Activated T-cell treated with anti-CD3 and anti-CD28 coated beads, Interleukin-2, amount 50 U/mL, for 4 hours (primary cell): ENCODE data around the gene RPL4. TPM values are rescaled to one million over a fixed set of nuclear protein-coding genes. Genes with fewer than 3 reads are reported as not detected.
"Not testable (repeated sequence)": the region's sequence is repeated elsewhere in the genome, so short reads cannot be mapped to it uniquely, and the experiment has no call there.

ENCODE experiments used
- ATAC-seq, 2 donors: fragments of 200-7000 bp; cut with Tn5 transposase; one replicate each; pipeline ENCODE4 v1.10.0; 2021
- DNase-seq: peaks from one replicate; pipeline ENCODE4 v3.0.0-alpha.2; 2020
- H3K27me3 Mint-ChIP-seq: one replicate; pipeline ENCODE4 v1.8.0; 2021; ENCODE audit warnings: low read depth, mixed read lengths
- H3K36me3 Mint-ChIP-seq: one replicate; pipeline ENCODE4 v1.8.0; 2022; ENCODE audit warnings: mixed read lengths; ENCODE audit not compliant: insufficient read depth
- H3K4me1 Mint-ChIP-seq: one replicate; pipeline ENCODE4 v1.8.0; 2021; ENCODE audit warnings: low read depth, mixed read lengths
- H3K4me3 Mint-ChIP-seq: one replicate; pipeline ENCODE4 v1.8.0; 2021; ENCODE audit warnings: mild to moderate bottlenecking, moderate library complexity, mixed read lengths
- H3K9me3 Mint-ChIP-seq: one replicate; pipeline ENCODE4 v1.8.0; 2021; ENCODE audit warnings: mixed read lengths
- total RNA-seq, 3 donors: library from RNA; stranded (reverse); gene quantifications; one replicate each; pipeline ENCODE4 v1.2.1, GENCODE V29; 2021

The RPL4 gene
- 1,000 to 10,000 TPM; 4,816 to 5,229 (median 5,007) TPM for total RNA-seq

DNA sequence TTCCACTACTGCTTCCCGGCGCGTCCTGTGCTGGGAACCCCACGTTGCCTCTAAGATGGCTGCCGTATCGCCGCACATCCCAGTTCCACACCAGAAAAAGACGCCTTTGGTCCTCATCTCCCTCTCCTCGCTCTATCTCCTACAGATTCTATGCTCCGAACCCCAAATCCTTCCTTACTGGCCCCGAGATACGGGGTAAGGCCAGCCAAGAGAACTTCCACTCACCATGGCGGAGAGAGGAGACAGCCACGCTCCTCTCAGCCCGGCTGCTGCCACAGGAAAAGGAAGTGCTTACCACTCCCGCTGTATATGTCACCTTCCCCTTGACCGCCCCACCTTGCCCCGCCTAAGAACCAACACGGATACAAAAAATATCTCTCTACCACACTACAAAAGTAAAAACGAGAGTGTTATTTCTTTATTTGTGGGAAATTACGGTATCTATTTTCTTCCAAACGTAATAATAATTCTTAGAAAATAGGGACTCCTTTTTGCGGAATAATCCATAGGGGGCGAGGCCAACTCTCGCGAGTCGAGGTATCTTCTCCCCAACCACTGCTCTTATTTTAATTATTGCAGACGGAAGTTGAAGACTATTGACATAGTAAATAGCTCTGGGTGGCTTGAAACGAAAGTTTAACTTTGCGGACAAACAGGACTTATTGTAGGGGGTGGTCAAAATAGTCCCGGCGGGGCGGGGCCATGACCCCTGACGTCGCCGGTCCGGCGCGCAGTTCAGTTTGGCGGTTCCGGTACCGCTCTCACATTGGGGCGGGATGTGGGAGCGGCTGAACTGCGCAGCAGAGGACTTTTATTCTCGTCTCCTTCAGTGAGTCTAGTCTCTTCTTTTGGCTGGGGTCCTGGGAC lies at the start of gene RPL4, which contains the start of gene ZWILCH:
TSS of gene RPL4 (minus strand) at position 293 of the 867 bp plus-strand sequence. CDS start at position 228, 65 bp downstream.
TSS of gene ZWILCH (plus strand) at position 764 of the 867 bp plus-strand sequence. CDS start at position 777, 13 bp downstream.
- H3K36me3 Mint-ChIP-seq, result peaks cover 45% of the 10 kb centered on the region

GRCh38 chr15:66545255-66545654 lies 40.6 kb upstream of the RPL4 start:
- no peaks in the 10 kb centered on the region for H3K4me1 Mint-ChIP-seq
- ATAC-seq, result no peak
- no peaks in the 10 kb centered on the region for H3K9me3 Mint-ChIP-seq

More for the DNA sequence above, at the start of gene RPL4, which contains the start of gene ZWILCH:
- H3K9me3 Mint-ChIP-seq, result no peaks in the 10 kb centered on the region
- peaks cover 39% of the 10 kb centered on the region for H3K4me1 Mint-ChIP-seq
- H3K4me3 Mint-ChIP-seq, result peak within 1 kb of the TSS; percentile 93
- DNase-seq (peak; percentile 69), ATAC-seq (peak; percentile 86 to 88)
- H3K27me3 Mint-ChIP-seq, result no peaks in the 10 kb centered on the region

GRCh38 chr15:66542896-66543295 lies 38.2 kb upstream of the RPL4 start:
- no peak overlapping the region for H3K4me3 Mint-ChIP-seq
- H3K9me3 Mint-ChIP-seq, result no peaks in the 10 kb centered on the region
- H3K27me3 Mint-ChIP-seq, result no peaks in the 10 kb centered on the region
- no peaks in the 10 kb centered on the region for H3K4me1 Mint-ChIP-seq
- ATAC-seq (no peak), DNase-seq (no peak)
- H3K36me3 Mint-ChIP-seq, result peaks cover 30% of the 10 kb centered on the region

More at GRCh38 chr15:66545255-66545654, 40.6 kb upstream of the RPL4 start:
- H3K36me3 Mint-ChIP-seq, result peaks cover 21% of the 10 kb centered on the region
- H3K4me3 Mint-ChIP-seq, result no peak overlapping the region
- no peaks in the 10 kb centered on the region for H3K27me3 Mint-ChIP-seq
- DNase-seq, result no peak

DNA sequence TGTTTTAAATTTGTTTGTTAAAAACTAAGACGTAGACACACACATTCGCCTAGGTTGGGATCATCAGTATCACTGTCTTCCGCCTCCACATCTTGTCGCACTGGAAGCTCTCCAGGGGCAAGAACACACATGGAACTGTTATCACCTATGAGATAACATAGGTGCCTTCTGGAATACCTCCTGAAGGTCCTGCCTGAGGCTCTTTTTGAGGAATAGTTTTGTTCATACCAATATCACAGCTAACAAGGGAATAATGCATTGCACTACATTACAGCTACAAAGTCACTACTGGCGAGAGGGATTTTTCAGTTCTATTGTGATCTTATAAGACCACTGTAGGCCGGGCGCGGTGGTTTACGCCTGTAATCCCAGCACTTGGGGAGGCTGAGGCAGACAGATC lies 30.4 kb upstream of the RPL4 start:
- H3K27me3 Mint-ChIP-seq, result no peaks in the 10 kb centered on the region
- peaks cover 26% of the 10 kb centered on the region for H3K36me3 Mint-ChIP-seq
- no peak for DNase-seq
- ATAC-seq, result no peak
- H3K4me3 Mint-ChIP-seq, result no peak overlapping the region
- no peaks in the 10 kb centered on the region for H3K9me3 Mint-ChIP-seq
- no peaks in the 10 kb centered on the region for H3K4me1 Mint-ChIP-seq

DNA sequence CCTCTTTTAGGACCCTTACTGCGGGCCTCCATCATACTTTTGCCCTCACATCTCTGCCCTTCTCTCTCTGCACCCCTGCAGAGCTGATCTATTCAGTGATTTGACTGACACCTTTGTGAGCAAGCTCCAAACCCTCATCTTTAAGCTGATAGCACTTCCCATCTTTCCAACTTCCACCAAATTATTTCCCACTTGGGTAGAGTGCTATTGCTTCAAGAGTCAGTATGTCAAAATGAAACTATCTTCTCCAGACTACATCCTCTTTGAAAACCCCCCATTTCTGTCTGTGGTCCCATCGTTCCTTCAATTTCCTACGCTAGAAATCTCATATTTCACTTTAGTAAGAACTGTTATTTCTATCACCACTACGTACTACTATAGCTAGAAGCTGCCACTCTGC lies 20.2 kb upstream of the RPL4 start:
- ATAC-seq (no peak), DNase-seq (no peak)
- H3K9me3 Mint-ChIP-seq, result no peaks in the 10 kb centered on the region
- H3K4me1 Mint-ChIP-seq, result no peaks in the 10 kb centered on the region
- no peaks in the 10 kb centered on the region for H3K27me3 Mint-ChIP-seq
- no peak overlapping the region for H3K4me3 Mint-ChIP-seq
- H3K36me3 Mint-ChIP-seq, result peaks cover 45% of the 10 kb centered on the region

- no peak overlapping the region for H3K4me3 Mint-ChIP-seq
Observed at GRCh38 chr15:66523926-66524325, 19.3 kb upstream of the RPL4 start.

GRCh38 chr15:66515901-66516322 lies 11.3 kb upstream of the RPL4 start:
- no peak overlapping the region for H3K4me3 Mint-ChIP-seq
- H3K4me1 Mint-ChIP-seq, result no peaks in the 10 kb centered on the region
- DNase-seq (no peak), ATAC-seq (no peak)
- peaks cover 18% of the 10 kb centered on the region for H3K36me3 Mint-ChIP-seq
- no peaks in the 10 kb centered on the region for H3K9me3 Mint-ChIP-seq
- no peaks in the 10 kb centered on the region for H3K27me3 Mint-ChIP-seq

More at GRCh38 chr15:66523926-66524325, 19.3 kb upstream of the RPL4 start:
- peaks cover 39% of the 10 kb centered on the region for H3K36me3 Mint-ChIP-seq
- H3K27me3 Mint-ChIP-seq, result no peaks in the 10 kb centered on the region
- DNase-seq (no peak), ATAC-seq (no peak)
- H3K9me3 Mint-ChIP-seq, result no peaks in the 10 kb centered on the region
- no peaks in the 10 kb centered on the region for H3K4me1 Mint-ChIP-seq

DNA sequence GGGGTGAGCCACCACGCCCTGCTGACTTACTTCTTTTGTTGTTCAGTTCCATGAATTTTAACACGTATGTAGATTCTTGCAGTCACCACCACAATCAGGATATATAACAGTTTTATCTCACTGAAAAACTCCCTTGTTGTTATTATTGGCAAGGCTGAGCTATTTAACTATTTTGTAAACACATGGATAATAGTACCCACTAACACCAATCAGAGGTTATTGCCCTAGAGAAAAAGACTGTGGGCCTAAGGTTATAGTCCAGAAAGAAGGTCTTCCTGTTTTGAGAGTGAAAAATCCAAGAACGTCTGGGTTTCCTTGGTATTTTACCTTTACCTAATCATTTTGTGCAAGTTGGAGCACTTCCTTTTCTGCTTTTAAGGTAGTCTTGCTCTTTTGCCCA lies 9.9 kb upstream of the RPL4 start:
- Mint-ChIP-seq H3K4me3 (no peak overlapping the region), H3K4me1 (no peaks in the 10 kb centered on the region), H3K36me3 (peaks cover 17% of the 10 kb centered on the region), H3K9me3 (no peaks in the 10 kb centered on the region), H3K27me3 (no peaks in the 10 kb centered on the region)
- no peak for ATAC-seq
- no peak for DNase-seq

DNA sequence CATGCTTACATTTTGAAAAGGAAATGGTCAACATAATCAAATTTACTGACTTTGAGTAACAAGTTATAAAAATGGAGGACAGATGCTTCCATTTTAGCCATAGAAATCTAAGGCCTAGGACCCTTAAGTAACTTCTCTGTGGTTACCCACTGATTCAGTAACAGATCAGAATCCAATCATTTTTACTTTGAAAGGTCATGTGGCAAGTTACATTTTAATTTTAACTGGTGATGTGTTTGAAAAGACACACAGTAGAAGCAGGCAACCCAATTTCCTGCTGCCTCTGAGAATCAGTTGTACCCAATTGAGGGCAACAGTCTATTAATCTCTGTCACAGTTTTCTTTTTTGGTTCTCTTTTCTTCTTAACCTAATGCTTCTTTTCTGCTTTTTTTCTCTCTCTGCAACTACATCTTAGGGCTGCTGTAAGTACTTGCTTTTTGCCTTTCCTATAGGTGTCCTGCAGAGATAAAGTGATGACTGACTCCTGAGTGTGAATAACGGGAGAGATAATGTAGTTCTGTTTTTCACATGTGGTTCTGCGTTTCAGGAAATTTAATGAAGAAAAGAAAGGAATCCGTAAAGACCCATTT lies 3.7 kb upstream of the RPL4 start:
- Mint-ChIP-seq H3K9me3 (no peaks in the 10 kb centered on the region), H3K27me3 (no peaks in the 10 kb centered on the region), H3K36me3 (peaks cover 10% of the 10 kb centered on the region), H3K4me1 (peaks cover 11% of the 10 kb centered on the region), H3K4me3 (no peak overlapping the region)
- ATAC-seq, result no peak
- DNase-seq, result no peak

DNA sequence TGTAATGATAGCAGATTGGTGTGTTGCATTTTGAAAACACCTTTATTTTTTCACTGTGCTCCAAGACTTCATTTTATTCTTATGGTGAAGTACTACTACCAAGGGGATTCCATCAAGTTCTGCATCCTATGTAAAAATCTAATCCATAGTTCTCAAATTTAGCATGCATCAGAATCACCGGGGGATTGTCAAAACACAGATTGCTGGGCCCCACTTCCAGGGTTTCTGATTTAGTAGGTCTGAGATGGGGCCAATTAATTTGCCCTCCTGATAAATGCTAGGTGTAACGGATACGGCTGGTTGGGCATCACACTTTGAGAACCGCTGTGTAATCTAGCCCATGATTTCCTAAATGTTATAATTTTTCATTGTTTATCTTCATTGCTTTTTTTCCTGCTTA lies 1.2 kb upstream of the RPL4 start:
- no peak for DNase-seq
- peaks cover 29% of the 10 kb centered on the region for H3K4me1 Mint-ChIP-seq
- peak overlapping the region; percentile 93 for H3K4me3 Mint-ChIP-seq

DNA sequence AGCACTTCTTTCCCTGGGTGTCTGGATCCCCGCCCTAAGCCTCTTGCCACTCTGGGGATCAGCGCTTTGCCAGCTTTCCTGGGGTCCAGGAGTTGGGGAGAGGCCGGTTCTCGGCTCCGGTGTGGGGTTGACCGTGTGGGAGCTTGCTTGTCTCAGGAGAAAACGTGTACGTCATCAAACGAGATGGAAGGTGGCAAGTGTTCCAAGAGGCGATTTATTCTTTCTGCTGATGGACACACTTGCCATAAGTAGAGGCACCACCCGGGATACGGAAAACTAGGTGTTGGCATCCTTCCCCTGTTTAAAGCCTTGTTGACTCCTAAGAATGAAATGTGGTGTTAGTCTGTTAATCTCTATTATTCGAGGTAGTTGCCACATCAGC lies 766 bp upstream of the RPL4 start:
- Mint-ChIP-seq H3K36me3 (peaks cover 39% of the 10 kb centered on the region), H3K4me3 (peak overlapping the region; percentile 93), H3K9me3 (no peaks in the 10 kb centered on the region), H3K27me3 (no peaks in the 10 kb centered on the region), H3K4me1 (peaks cover 33% of the 10 kb centered on the region)
- DNase-seq, result no peak
- peak; percentile 9 to 16 for ATAC-seq

More for the DNA sequence above, 1.2 kb upstream of the RPL4 start:
- H3K36me3 Mint-ChIP-seq, result peaks cover 35% of the 10 kb centered on the region
- H3K9me3 Mint-ChIP-seq, result no peaks in the 10 kb centered on the region
- H3K27me3 Mint-ChIP-seq, result no peaks in the 10 kb centered on the region
- ATAC-seq, result no peak

GRCh38 chr15:66503780-66504562 lies 684 bp downstream of the RPL4 start:
- peaks cover 51% of the 10 kb centered on the region for H3K36me3 Mint-ChIP-seq
- H3K9me3 Mint-ChIP-seq, result no peaks in the 10 kb centered on the region
- H3K4me1 Mint-ChIP-seq, result peaks cover 44% of the 10 kb centered on the region
- ATAC-seq (no peak), DNase-seq (no peak)
- H3K4me3 Mint-ChIP-seq, result peak overlapping the region; percentile 93
- no peaks in the 10 kb centered on the region for H3K27me3 Mint-ChIP-seq

- DNase-seq, H3K27me3 Mint-ChIP-seq, H3K9me3 Mint-ChIP-seq, ATAC-seq: not testable (repeated sequence)
- Mint-ChIP-seq H3K36me3 (peaks cover 58% of the 10 kb centered on the region), H3K4me1 (peaks cover 47% of the 10 kb centered on the region), H3K4me3 (peak overlapping the region; percentile 93)
Observed at GRCh38 chr15:66503041-66503648, 1.5 kb downstream of the RPL4 start.

DNA sequence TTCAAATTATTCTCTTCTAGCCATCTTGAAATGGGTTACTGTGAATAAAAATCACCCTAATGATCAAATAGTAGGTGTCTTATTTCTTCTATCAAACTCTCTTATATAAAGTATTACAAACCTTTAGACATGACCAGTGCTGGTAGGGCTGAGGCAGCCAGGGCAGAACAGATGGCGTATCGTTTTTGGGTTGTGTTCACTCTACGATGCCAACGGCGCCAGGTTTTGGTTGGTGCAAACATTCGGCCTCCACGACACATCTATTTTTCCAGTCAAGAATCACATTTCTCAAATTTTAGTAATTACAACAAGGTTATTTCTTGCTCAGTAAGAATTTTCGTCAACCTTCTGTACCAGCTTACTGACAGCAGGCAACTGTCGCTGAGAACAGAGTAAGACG lies 2.2 kb downstream of the RPL4 start:
- H3K4me3 Mint-ChIP-seq, result peak overlapping the region; percentile 93
- H3K36me3 Mint-ChIP-seq, result peaks cover 63% of the 10 kb centered on the region
- peaks cover 50% of the 10 kb centered on the region for H3K4me1 Mint-ChIP-seq
- H3K27me3 Mint-ChIP-seq, result no peaks in the 10 kb centered on the region
- ATAC-seq (no peak), DNase-seq (no peak)
- no peaks in the 10 kb centered on the region for H3K9me3 Mint-ChIP-seq
